DND-41 (cell line): ENCODE results near the gene C17orf107.

Experiments used
- EZH2 ChIP-seq: IDR thresholded peaks from 3 replicates; pipeline ENCODE4 v1.6.1; 2012; ENCODE audit warnings: borderline replicate concordance, low read depth, mild to moderate bottlenecking, moderate library complexity, low read length, inconsistent platforms; ENCODE audit not compliant: severe bottlenecking
- TF ChIP-seq, protein P1 (sequence below): IDR thresholded peaks from 2 replicates; pipeline ENCODE4 v1.5.1; 2012; ENCODE audit warnings: borderline replicate concordance, low read length, moderate library complexity, mild to moderate bottlenecking; ENCODE audit not compliant: poor library complexity, severe bottlenecking; ENCODE audit errors: extremely low read depth

GRCh38 chr17:4856271-4856936 lies 42.9 kb upstream of the C17orf107 start:
- TF ChIP-seq, protein P1, sequence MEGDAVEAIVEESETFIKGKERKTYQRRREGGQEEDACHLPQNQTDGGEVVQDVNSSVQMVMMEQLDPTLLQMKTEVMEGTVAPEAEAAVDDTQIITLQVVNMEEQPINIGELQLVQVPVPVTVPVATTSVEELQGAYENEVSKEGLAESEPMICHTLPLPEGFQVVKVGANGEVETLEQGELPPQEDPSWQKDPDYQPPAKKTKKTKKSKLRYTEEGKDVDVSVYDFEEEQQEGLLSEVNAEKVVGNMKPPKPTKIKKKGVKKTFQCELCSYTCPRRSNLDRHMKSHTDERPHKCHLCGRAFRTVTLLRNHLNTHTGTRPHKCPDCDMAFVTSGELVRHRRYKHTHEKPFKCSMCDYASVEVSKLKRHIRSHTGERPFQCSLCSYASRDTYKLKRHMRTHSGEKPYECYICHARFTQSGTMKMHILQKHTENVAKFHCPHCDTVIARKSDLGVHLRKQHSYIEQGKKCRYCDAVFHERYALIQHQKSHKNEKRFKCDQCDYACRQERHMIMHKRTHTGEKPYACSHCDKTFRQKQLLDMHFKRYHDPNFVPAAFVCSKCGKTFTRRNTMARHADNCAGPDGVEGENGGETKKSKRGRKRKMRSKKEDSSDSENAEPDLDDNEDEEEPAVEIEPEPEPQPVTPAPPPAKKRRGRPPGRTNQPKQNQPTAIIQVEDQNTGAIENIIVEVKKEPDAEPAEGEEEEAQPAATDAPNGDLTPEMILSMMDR, result no peak
- no peak for TF ChIP-seq EZH2
